Measurements from ENCODE around the gene CYTL1.
"Not testable (repeated sequence)": the region's sequence is repeated elsewhere in the genome, so short reads cannot be mapped to it uniquely, and the experiment has no call there.

The CYTL1 gene

GRCh38 chr4:5033281-5033841, 14.1 kb upstream of the CYTL1 start:
- DNase-seq (ENCODE audit: low spot score), result no peak

GRCh38 chr4:5032813-5033212, 13.6 kb upstream of the CYTL1 start:
- DNase-seq (ENCODE audit: low spot score), result no peak

- DNase-seq (ENCODE audit: low spot score), result no peak
These were observed 11.7 kb upstream of the CYTL1 start for GRCh38 chr4:5030927-5031326.

- DNase-seq (ENCODE audit: low spot score), result no peak
These were observed 11.0 kb upstream of the CYTL1 start for GRCh38 chr4:5030221-5030620.

GRCh38 chr4:5029447-5029846, 10.2 kb upstream of the CYTL1 start:
- DNase-seq (ENCODE audit: low spot score), result no peak

GRCh38 chr4:5028480-5028879, 9.2 kb upstream of the CYTL1 start:
- DNase-seq (ENCODE audit: low spot score), result no peak

- DNase-seq (ENCODE audit: low spot score), result no peak
These were observed 8.1 kb upstream of the CYTL1 start for GRCh38 chr4:5027346-5027745.

GRCh38 chr4:5026371-5026770, 7.1 kb upstream of the CYTL1 start:
- no peak for DNase-seq (ENCODE audit: low spot score)

GRCh38 chr4:5024673-5025072, 5.4 kb upstream of the CYTL1 start:
- DNase-seq (ENCODE audit: low spot score), result no peak

- DNase-seq (ENCODE audit: low spot score), result no peak
These were observed 2.3 kb upstream of the CYTL1 start for GRCh38 chr4:5021546-5021945.

GRCh38 chr4:5020341-5020740, 1.1 kb upstream of the CYTL1 start:
- DNase-seq (ENCODE audit: low spot score), result no peak

GRCh38 chr4:5019796-5020195, 538 bp upstream of the CYTL1 start:
- DNase-seq (ENCODE audit: low spot score), result no peak

GRCh38 chr4:5018603-5019002, 655 bp downstream of the CYTL1 start:
- DNase-seq (ENCODE audit: low spot score), result no peak

- no peak for DNase-seq (ENCODE audit: low spot score)
These were observed 1.2 kb downstream of the CYTL1 start for GRCh38 chr4:5018096-5018495.

GRCh38 chr4:5014007-5014682, 5.1 kb downstream of the CYTL1 start:
- no peak for DNase-seq (ENCODE audit: low spot score)

- DNase-seq (ENCODE audit: low spot score), result no peak
These were observed 6.3 kb downstream of the CYTL1 start for GRCh38 chr4:5012958-5013357.

GRCh38 chr4:5012244-5012898, 6.9 kb downstream of the CYTL1 start:
- no peak for DNase-seq (ENCODE audit: low spot score)

GRCh38 chr4:5010984-5011383, 8.3 kb downstream of the CYTL1 start:
- no peak for DNase-seq (ENCODE audit: low spot score)

- DNase-seq (ENCODE audit: low spot score), result no peak
These were observed 9.5 kb downstream of the CYTL1 start for GRCh38 chr4:5009796-5010195.

- not testable (repeated sequence) for DNase-seq (ENCODE audit: low spot score)
These were observed 12.3 kb downstream of the CYTL1 start for GRCh38 chr4:5006932-5007331.

GRCh38 chr4:5004496-5004895, 14.8 kb downstream of the CYTL1 start:
- no peak for DNase-seq (ENCODE audit: low spot score)

- no peak for DNase-seq (ENCODE audit: low spot score)
These were observed 15.3 kb downstream of the CYTL1 start for GRCh38 chr4:5003918-5004317.

GRCh38 chr4:5003372-5003857, 15.8 kb downstream of the CYTL1 start:
- DNase-seq (ENCODE audit: low spot score), result no peak

- not testable (repeated sequence) for DNase-seq (ENCODE audit: low spot score)
These were observed 17.6 kb downstream of the CYTL1 start for GRCh38 chr4:5001641-5002040.

Data from hepatic stellate cell (primary cell).